Left ventricle myocardium inferior (tissue), 1 donor: ENCODE data around the gene NFIA. TPM values are rescaled to one million over a fixed set of nuclear protein-coding genes. Genes with fewer than 3 reads are reported as not detected.

Experiments
- DNase-seq: peaks from one replicate; pipeline ENCODE4 v3.0.0-alpha.2; 2020
- H3K27ac ChIP-seq: fragments of 200-600 bp; replicated peaks from 2 replicates; pipeline ENCODE4 v1.8.0; 2021
- H3K27me3 ChIP-seq: fragments of 200-600 bp; 2 replicates; pipeline ENCODE4 v1.8.0; 2021; ENCODE audit warnings: low read depth
- H3K36me3 ChIP-seq: fragments of 200-600 bp; 2 replicates; pipeline ENCODE4 v1.8.0; 2021
- H3K4me1 ChIP-seq: fragments of 200-600 bp; 2 replicates; pipeline ENCODE4 v1.8.0; 2021
- H3K4me3 ChIP-seq: fragments of 200-600 bp; 2 replicates; pipeline ENCODE4 v1.8.0; 2021; ENCODE audit warnings: mild to moderate bottlenecking, moderate library complexity
- H3K9me3 ChIP-seq: fragments of 200-600 bp; replicated peaks from 2 replicates; pipeline ENCODE4 v1.8.0; 2021
- intact Hi-C: fragments of 100-400 bp; cut with micrococcal nuclease; formaldehyde crosslinking; loops from one replicate; pipeline ENCODE4 v1.11.0; 2022
- total RNA-seq: library from RNA; stranded (reverse); fragmentation: NEBNext Ultra II Directional; extraction: Animal tissue kit (Norgen Biotek cat#: 25700); gene quantifications from one replicate; pipeline ENCODE4 v1.2.1, GENCODE V29; 2021
- TF ChIP-seq, protein P1 (sequence below): fragments of 200-600 bp; IDR thresholded peaks from 2 replicates; pipeline ENCODE4 v1.8.0; 2021; ENCODE audit warnings: antibody characterized with exemption, mild to moderate bottlenecking, borderline replicate concordance
- donor health status: DM: no; HTN: yes; CAD: no; lungs with severe emphysema.

NFIA gene
- total RNA-seq, 1 donor from 2014 or later = 90.2 TPM

GRCh38 chr1:61109910-61110309 lies 27.5 kb downstream of the NFIA start:
- no peak overlapping the region for H3K4me3 ChIP-seq
- peaks cover 16% of the 10 kb centered on the region for H3K9me3 ChIP-seq
- H3K36me3 ChIP-seq = peaks cover 4% of the 10 kb centered on the region
- H3K27me3 ChIP-seq = no peaks in the 10 kb centered on the region
- H3K27ac ChIP-seq = peak overlapping the region; percentile 49
- H3K4me1 ChIP-seq = peaks cover 55% of the 10 kb centered on the region
- TF ChIP-seq, protein P1, sequence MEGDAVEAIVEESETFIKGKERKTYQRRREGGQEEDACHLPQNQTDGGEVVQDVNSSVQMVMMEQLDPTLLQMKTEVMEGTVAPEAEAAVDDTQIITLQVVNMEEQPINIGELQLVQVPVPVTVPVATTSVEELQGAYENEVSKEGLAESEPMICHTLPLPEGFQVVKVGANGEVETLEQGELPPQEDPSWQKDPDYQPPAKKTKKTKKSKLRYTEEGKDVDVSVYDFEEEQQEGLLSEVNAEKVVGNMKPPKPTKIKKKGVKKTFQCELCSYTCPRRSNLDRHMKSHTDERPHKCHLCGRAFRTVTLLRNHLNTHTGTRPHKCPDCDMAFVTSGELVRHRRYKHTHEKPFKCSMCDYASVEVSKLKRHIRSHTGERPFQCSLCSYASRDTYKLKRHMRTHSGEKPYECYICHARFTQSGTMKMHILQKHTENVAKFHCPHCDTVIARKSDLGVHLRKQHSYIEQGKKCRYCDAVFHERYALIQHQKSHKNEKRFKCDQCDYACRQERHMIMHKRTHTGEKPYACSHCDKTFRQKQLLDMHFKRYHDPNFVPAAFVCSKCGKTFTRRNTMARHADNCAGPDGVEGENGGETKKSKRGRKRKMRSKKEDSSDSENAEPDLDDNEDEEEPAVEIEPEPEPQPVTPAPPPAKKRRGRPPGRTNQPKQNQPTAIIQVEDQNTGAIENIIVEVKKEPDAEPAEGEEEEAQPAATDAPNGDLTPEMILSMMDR = no peak
- intact Hi-C loops = no loop called here
- DNase-seq = no peak

DNA sequence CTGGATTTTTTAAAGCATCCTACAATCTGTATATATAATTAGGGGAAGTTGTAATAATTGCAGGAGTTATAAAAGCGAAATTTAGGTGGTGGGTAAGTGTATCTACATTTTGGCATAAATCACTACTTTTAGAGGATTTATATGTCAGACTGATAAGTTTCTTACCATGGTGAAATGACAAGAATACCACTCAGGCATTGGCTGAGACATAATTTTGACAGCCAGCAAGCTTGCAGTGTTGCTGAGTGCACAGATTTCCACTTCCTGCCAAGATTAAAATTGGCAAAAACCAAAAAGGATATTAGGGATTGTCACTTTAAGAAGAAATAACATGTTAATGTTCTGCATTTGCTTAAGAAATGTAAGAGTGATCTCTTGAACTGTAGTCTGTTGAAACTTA lies 28.2 kb downstream of the NFIA start:
- H3K27ac ChIP-seq = peak overlapping the region; percentile 49
- TF ChIP-seq, protein P1 = no peak
- peaks cover 16% of the 10 kb centered on the region for H3K9me3 ChIP-seq
- H3K4me3 ChIP-seq = no peak overlapping the region
- no peak for DNase-seq
- no peaks in the 10 kb centered on the region for H3K27me3 ChIP-seq
- intact Hi-C loops = no loop called here
- peaks cover 4% of the 10 kb centered on the region for H3K36me3 ChIP-seq
- H3K4me1 ChIP-seq = peaks cover 56% of the 10 kb centered on the region

DNA sequence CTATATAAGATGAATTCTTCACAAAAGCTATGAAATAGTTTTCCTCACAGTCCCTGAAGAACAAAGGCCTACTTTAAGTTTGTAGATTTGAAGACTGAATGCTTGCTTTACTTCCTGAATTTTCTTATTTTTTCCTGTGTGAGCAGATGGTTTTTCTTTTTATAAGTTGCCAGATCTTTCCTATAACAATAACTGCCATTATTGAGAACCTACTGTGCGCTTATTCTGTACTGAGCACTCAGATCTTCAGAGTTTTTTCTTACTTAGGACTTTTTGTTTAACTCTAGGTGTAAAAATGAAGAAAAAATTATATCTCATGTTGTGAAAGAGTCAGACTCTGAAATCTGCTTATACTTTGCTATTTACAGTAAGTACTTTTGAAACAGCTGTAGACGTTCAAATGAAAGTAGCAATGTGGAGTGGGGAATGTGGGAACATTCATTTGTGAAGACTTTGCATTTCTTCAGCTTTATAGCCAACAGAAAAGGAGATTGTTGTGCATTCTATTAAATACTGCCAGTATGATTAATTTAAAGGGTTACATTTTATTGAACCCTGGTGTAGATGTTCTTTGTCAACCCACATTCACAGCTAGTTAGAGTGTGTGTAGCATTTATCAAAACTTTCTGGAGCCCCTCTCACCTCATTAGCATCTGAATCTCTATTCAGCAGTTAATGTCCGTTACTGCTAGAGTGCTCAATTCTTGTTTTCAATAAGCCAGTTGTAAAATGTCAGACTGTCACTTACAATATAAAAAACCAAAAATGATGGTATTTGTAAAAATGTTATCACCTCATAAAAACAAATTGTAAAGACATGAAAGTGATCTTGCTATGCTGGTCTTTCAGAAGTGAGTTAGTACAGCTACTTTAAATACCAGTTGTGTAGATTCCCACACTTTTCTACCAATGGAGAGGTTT lies 29.0 kb downstream of the NFIA start:
- peak overlapping the region; percentile 49 for H3K27ac ChIP-seq
- peaks cover 16% of the 10 kb centered on the region for H3K9me3 ChIP-seq
- intact Hi-C loops = no loop called here
- TF ChIP-seq, protein P1 = no peak
- H3K27me3 ChIP-seq = no peaks in the 10 kb centered on the region
- no peak overlapping the region for H3K4me3 ChIP-seq
- H3K4me1 ChIP-seq = peaks cover 64% of the 10 kb centered on the region
- no peak for DNase-seq
- H3K36me3 ChIP-seq = peaks cover 4% of the 10 kb centered on the region

DNA sequence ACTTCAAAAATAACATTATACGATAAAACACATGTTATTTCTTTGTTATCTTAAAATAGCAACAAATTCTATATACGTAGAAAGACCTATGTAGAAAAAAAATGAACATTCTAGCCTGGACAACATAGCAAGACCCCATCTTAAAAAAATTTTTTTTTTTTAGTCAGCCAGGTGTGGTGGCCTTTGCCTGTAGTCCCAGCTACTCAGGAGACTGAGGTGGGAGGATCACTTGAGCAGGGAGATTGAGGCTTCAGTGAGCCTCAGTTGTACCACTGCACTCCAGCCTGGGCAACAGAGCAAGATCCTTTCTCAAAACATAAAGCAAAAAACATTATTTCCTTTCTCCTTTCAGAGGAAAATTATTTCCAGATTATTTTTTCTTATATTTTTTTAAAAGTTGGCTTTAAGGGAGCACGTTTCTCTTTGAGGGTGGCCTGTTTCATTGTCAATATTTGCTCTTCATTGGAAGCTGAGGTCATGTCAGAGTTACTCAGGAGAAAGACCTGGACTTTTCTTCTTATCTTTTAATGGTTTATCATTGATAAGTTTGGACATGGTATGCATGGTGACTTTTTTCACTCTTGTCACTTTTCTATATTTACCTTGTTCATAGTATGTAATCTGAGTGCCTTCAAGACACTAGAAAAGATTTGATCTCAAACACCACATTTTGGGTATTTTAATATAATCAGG lies 32.0 kb downstream of the NFIA start:
- peaks cover 81% of the 10 kb centered on the region for H3K4me1 ChIP-seq
- intact Hi-C loops = no loop called here
- peak overlapping the region; percentile 72 for H3K27ac ChIP-seq

GRCh38 chr1:61115436-61115835 lies 33.1 kb downstream of the NFIA start:
- no peaks in the 10 kb centered on the region for H3K36me3 ChIP-seq
- intact Hi-C loops = no loop called here
- TF ChIP-seq, protein P1 = no peak
- no peaks in the 10 kb centered on the region for H3K9me3 ChIP-seq
- H3K4me3 ChIP-seq = no peak overlapping the region
- H3K27ac ChIP-seq = peak overlapping the region; percentile 72
- H3K4me1 ChIP-seq = peaks cover 82% of the 10 kb centered on the region
- no peak for DNase-seq
- no peaks in the 10 kb centered on the region for H3K27me3 ChIP-seq

More for the DNA sequence above, 32.0 kb downstream of the NFIA start:
- H3K4me3 ChIP-seq = no peak overlapping the region
- no peaks in the 10 kb centered on the region for H3K9me3 ChIP-seq
- DNase-seq = no peak
- TF ChIP-seq, protein P1 = no peak
- H3K36me3 ChIP-seq = no peaks in the 10 kb centered on the region
- H3K27me3 ChIP-seq = no peaks in the 10 kb centered on the region
